ENCODE data around the gene SDK2.

Gene SDK2

GRCh38 chr17:73644145-73645049, at the start of gene SDK2:
Gene SDK2, minus strand, starts transcription at chr17:73644445. Its CDS starts 357 bp downstream, at chr17:73644088.
- DNase-seq (ENCODE audit: low read depth in 2 of 2), result no peak

- DNase-seq (ENCODE audit: low read depth in 2 of 2), result no peak
Observed at GRCh38 chr17:73693071-73693470, 48.8 kb upstream of the SDK2 start.

GRCh38 chr17:73691321-73691766, 47.1 kb upstream of the SDK2 start:
- DNase-seq (ENCODE audit: low read depth in 2 of 2), result no peak

GRCh38 chr17:73690676-73691075, 46.4 kb upstream of the SDK2 start:
- DNase-seq (ENCODE audit: low read depth in 2 of 2), result no peak

- no peak for DNase-seq (ENCODE audit: low read depth in 2 of 2)
Observed at GRCh38 chr17:73689596-73690275, 45.5 kb upstream of the SDK2 start.

GRCh38 chr17:73686961-73687360, 42.7 kb upstream of the SDK2 start:
- no peak for DNase-seq (ENCODE audit: low read depth in 2 of 2)

- DNase-seq (ENCODE audit: low read depth in 2 of 2), result no peak
Observed at GRCh38 chr17:73686126-73686525, 41.9 kb upstream of the SDK2 start.

- no peak for DNase-seq (ENCODE audit: low read depth in 2 of 2)
Observed at GRCh38 chr17:73684183-73684582, 39.9 kb upstream of the SDK2 start.

GRCh38 chr17:73683771-73684170, 39.5 kb upstream of the SDK2 start:
- DNase-seq (ENCODE audit: low read depth in 2 of 2), result no peak

- no peak for DNase-seq (ENCODE audit: low read depth in 2 of 2)
Observed at GRCh38 chr17:73681946-73682345, 37.7 kb upstream of the SDK2 start.

GRCh38 chr17:73679476-73679875, 35.2 kb upstream of the SDK2 start:
- no peak for DNase-seq (ENCODE audit: low read depth in 2 of 2)

GRCh38 chr17:73678999-73679398, 34.8 kb upstream of the SDK2 start:
- DNase-seq (ENCODE audit: low read depth in 2 of 2), result no peak

- no peak for DNase-seq (ENCODE audit: low read depth in 2 of 2)
Observed at GRCh38 chr17:73669771-73670170, 25.5 kb upstream of the SDK2 start.

GRCh38 chr17:73667181-73667959, 23.1 kb upstream of the SDK2 start:
- no peak for DNase-seq (ENCODE audit: low read depth in 2 of 2)

- no peak for DNase-seq (ENCODE audit: low read depth in 2 of 2)
Observed at GRCh38 chr17:73663614-73664013, 19.4 kb upstream of the SDK2 start.

GRCh38 chr17:73660366-73660765, 16.1 kb upstream of the SDK2 start:
- no peak for DNase-seq (ENCODE audit: low read depth in 2 of 2)

GRCh38 chr17:73658821-73659515, 14.7 kb upstream of the SDK2 start:
- DNase-seq (ENCODE audit: low read depth in 2 of 2), result no peak

- no peak for DNase-seq (ENCODE audit: low read depth in 2 of 2)
Observed at GRCh38 chr17:73657473-73658116, 13.3 kb upstream of the SDK2 start.

- no peak for DNase-seq (ENCODE audit: low read depth in 2 of 2)
Observed at GRCh38 chr17:73654241-73654640, 10.0 kb upstream of the SDK2 start.

- DNase-seq (ENCODE audit: low read depth in 2 of 2), result no peak
Observed at GRCh38 chr17:73653810-73654209, 9.6 kb upstream of the SDK2 start.

- no peak for DNase-seq (ENCODE audit: low read depth in 2 of 2)
Observed at GRCh38 chr17:73652886-73653480, 8.7 kb upstream of the SDK2 start.

All from stimulated activated CD8-positive, alpha-beta memory T cell treated with anti-CD3 and anti-CD28 coated beads, Interleukin-2, amount 100 ng/mL, for 48 hours (primary cell).